HepG2 (cell line): ENCODE results near the gene HOXD3.

Experiments
- AGO2 ChIP-seq: fragments of 200-400 bp; formaldehyde crosslinking; optimal IDR thresholded peaks from 2 replicates; pipeline ENCODE3; 2017; ENCODE audit warnings: mild to moderate bottlenecking, low read depth, low read length, moderate library complexity
- EP300 ChIP-seq, 3 experiments: sonication (generic) in 1 of 3; formaldehyde crosslinking in 1 of 3; IDR thresholded peaks; 2 replicates each; pipeline versions ENCODE4 v1.5.1 to v1.6.1; 2011 to 2020; ENCODE audit warnings: low read depth in 2 of 3, low read length in 2 of 3, borderline replicate concordance in 1 of 3, improper control_type of control experiment in 1 of 3, mild to moderate bottlenecking in 1 of 3, missing genetic modification reagents in 1 of 3, moderate library complexity in 1 of 3
- GABPB1 ChIP-seq: IDR thresholded peaks from 2 replicates; pipeline ENCODE4 v1.6.1; 2016; ENCODE audit warnings: mild to moderate bottlenecking, missing genetic modification reagents, moderate library complexity, missing compliant biosample characterization
- HNRNPL ChIP-seq: fragments of 200-400 bp; formaldehyde crosslinking; IDR thresholded peaks from 2 replicates; pipeline ENCODE4 v1.6.1; 2017; ENCODE audit warnings: mild to moderate bottlenecking, low read depth, low read length
- HOXA7 ChIP-seq: sonication (generic); formaldehyde crosslinking; IDR thresholded peaks from 2 replicates; pipeline ENCODE4 v1.8.1; 2022; ENCODE audit warnings: mild to moderate bottlenecking, missing genetic modification reagents, moderate library complexity
- KLF15 ChIP-seq: sonication (generic); formaldehyde crosslinking; IDR thresholded peaks from 2 replicates; pipeline ENCODE4 v1.8.1; 2023; ENCODE audit warnings: borderline replicate concordance, mild to moderate bottlenecking, inconsistent platforms, missing genetic modification reagents, mixed read lengths
- POLR2A ChIP-seq, 2 experiments: IDR thresholded peaks; 2 replicates each; pipeline ENCODE4 v1.6.1; 2011; ENCODE audit warnings: low read depth in 2 of 2, low read length in 2 of 2, mild to moderate bottlenecking in 1 of 2, moderate library complexity in 1 of 2; ENCODE audit not compliant: insufficient read depth in 1 of 2
- SMC3 ChIP-seq: IDR thresholded peaks from 2 replicates; pipeline ENCODE4 v1.6.1; 2011; ENCODE audit warnings: low read length, improper control_type of control experiment
- TCF7L2 ChIP-seq: IDR thresholded peaks from 2 replicates; pipeline ENCODE4 v1.6.1; 2011; ENCODE audit warnings: mild to moderate bottlenecking, low read depth, low read length, moderate library complexity
- TF ChIP-seq, protein P1 (sequence below): sonication (generic); formaldehyde crosslinking; IDR thresholded peaks from 2 replicates; pipeline ENCODE4 v1.5.0; 2020; ENCODE audit warnings: mild to moderate bottlenecking, missing genetic modification reagents, moderate library complexity
- TF ChIP-seq, protein P2 (sequence below): sonication (generic); formaldehyde crosslinking; IDR thresholded peaks from 2 replicates; pipeline ENCODE4 v1.5.0; 2020; ENCODE audit warnings: missing genetic modification reagents, mild to moderate bottlenecking, borderline replicate concordance

DNA sequence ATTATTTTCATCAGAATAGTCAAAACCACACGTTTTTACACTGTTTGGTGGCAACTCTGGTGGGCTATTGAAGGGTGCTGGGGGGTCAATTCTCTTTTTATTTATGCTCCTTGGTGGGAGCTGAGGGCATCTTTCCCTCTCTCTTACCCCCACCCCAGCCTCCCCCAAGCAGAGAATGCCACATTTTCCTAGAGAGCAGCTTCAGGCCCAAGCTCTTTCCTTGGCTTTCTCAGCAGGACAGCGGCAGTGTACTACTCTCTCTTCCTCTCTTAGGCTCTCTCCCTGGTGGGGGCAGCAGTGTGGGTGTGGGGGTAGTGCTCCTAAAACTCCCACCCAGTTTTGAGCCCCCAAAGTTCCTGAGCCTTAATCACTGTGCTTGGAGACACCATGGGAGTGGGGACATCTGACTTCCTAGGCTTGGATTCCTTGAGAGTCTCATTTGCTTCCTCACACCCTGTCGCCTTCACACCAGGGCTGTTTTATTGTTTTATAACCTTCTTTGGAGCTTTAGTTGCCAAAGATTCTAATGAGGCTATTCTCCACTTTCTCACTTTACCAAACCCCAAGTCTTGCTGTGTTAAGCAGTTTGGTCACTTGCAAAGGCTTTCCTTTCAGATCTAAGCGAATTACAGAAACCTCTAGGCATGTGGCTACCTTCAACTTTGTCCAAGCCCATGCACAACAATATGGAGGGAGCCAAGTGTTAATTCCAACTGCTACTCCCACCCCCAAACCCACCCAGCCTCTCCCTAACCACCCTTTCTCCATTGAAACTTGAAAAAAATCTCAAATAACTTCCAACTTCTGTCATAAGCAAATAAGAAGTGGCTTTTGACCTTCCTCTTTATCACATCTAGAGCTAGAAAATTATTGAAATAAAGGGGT, 11.8 kb upstream of the HOXD3 start:
- TF ChIP-seq HNRNPL, result no peak
- no peak for TF ChIP-seq AGO2
- TF ChIP-seq SMC3, result no peak
- no peak for TF ChIP-seq EP300 (IDR thresholded peaks at IDR 0.05; ENCODE audit: low read depth in 2 of 2, low read length in 2 of 2)
- TF ChIP-seq EP300 (CRISPR knock-in tag; IDR thresholded peaks at IDR 0.05; ENCODE audit: borderline replicate concordance), result no peak
- TF ChIP-seq, protein P1, sequence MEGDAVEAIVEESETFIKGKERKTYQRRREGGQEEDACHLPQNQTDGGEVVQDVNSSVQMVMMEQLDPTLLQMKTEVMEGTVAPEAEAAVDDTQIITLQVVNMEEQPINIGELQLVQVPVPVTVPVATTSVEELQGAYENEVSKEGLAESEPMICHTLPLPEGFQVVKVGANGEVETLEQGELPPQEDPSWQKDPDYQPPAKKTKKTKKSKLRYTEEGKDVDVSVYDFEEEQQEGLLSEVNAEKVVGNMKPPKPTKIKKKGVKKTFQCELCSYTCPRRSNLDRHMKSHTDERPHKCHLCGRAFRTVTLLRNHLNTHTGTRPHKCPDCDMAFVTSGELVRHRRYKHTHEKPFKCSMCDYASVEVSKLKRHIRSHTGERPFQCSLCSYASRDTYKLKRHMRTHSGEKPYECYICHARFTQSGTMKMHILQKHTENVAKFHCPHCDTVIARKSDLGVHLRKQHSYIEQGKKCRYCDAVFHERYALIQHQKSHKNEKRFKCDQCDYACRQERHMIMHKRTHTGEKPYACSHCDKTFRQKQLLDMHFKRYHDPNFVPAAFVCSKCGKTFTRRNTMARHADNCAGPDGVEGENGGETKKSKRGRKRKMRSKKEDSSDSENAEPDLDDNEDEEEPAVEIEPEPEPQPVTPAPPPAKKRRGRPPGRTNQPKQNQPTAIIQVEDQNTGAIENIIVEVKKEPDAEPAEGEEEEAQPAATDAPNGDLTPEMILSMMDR (CRISPR knock-in tag), result no peak
- no peak for TF ChIP-seq GABPB1 (CRISPR knock-in tag)
- no peak for TF ChIP-seq POLR2A (IDR thresholded peaks at IDR 0.05; ENCODE audit: insufficient read depth in 1 of 2, low read depth in 2 of 2, low read length in 2 of 2)
- TF ChIP-seq TCF7L2, result no peak
- TF ChIP-seq KLF15 (CRISPR knock-in tag), result no peak
- TF ChIP-seq, protein P2, sequence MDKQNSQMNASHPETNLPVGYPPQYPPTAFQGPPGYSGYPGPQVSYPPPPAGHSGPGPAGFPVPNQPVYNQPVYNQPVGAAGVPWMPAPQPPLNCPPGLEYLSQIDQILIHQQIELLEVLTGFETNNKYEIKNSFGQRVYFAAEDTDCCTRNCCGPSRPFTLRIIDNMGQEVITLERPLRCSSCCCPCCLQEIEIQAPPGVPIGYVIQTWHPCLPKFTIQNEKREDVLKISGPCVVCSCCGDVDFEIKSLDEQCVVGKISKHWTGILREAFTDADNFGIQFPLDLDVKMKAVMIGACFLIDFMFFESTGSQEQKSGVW (CRISPR knock-in tag), result no peak
- no peak for TF ChIP-seq HOXA7 (CRISPR knock-in tag)
